ENCODE measurements around the gene PRIMA1. TPM values are rescaled to one million over a fixed set of nuclear protein-coding genes. Genes with fewer than 3 reads are reported as not detected.

The PRIMA1 gene
- total RNA-seq, 1 donor from 2014 or later: 0.08 TPM

- Mint-ChIP-seq H3K36me3 (ENCODE audit: low read depth, unreplicated experiment) (peaks cover 5% of the 10 kb centered on the region), H3K9me3 (ENCODE audit: unreplicated experiment) (no peaks in the 10 kb centered on the region), H3K27ac (ENCODE audit: unreplicated experiment) (no peak overlapping the region)
These were observed 15.4 kb upstream of the PRIMA1 start for GRCh38 chr14:93803408-93804318.

GRCh38 chr14:93799989-93800921 is 12.0 kb upstream of the PRIMA1 start:
- Mint-ChIP-seq H3K4me1 (ENCODE audit: unreplicated experiment) (no peaks in the 10 kb centered on the region), H3K27ac (ENCODE audit: unreplicated experiment) (no peak overlapping the region), H3K9me3 (ENCODE audit: unreplicated experiment) (no peaks in the 10 kb centered on the region), H3K4me3 (ENCODE audit: unreplicated experiment) (no peak overlapping the region), H3K36me3 (ENCODE audit: low read depth, unreplicated experiment) (no peaks in the 10 kb centered on the region), H3K27me3 (ENCODE audit: unreplicated experiment) (peaks cover 3% of the 10 kb centered on the region)
- TF ChIP-seq CTCF (IDR thresholded peaks at IDR 0.05; ENCODE audit: unreplicated experiment): no peak
- no peak for DNase-seq (ENCODE audit: low spot score)

More at GRCh38 chr14:93803408-93804318, 15.4 kb upstream of the PRIMA1 start:
- no peak for TF ChIP-seq CTCF (IDR thresholded peaks at IDR 0.05; ENCODE audit: unreplicated experiment)
- no peak for DNase-seq (ENCODE audit: low spot score)
- no peak overlapping the region for H3K4me3 Mint-ChIP-seq (ENCODE audit: unreplicated experiment)
- peaks cover 5% of the 10 kb centered on the region for H3K27me3 Mint-ChIP-seq (ENCODE audit: unreplicated experiment)
- H3K4me1 Mint-ChIP-seq (ENCODE audit: unreplicated experiment): no peaks in the 10 kb centered on the region

GRCh38 chr14:93799617-93799988 is 11.3 kb upstream of the PRIMA1 start:
- TF ChIP-seq CTCF (IDR thresholded peaks at IDR 0.05; ENCODE audit: unreplicated experiment): no peak
- DNase-seq (ENCODE audit: low spot score): no peak
- no peak overlapping the region for H3K4me3 Mint-ChIP-seq (ENCODE audit: unreplicated experiment)
- no peaks in the 10 kb centered on the region for H3K9me3 Mint-ChIP-seq (ENCODE audit: unreplicated experiment)
- H3K27ac Mint-ChIP-seq (ENCODE audit: unreplicated experiment): no peak overlapping the region
- H3K27me3 Mint-ChIP-seq (ENCODE audit: unreplicated experiment): peaks cover 3% of the 10 kb centered on the region
- no peaks in the 10 kb centered on the region for H3K36me3 Mint-ChIP-seq (ENCODE audit: low read depth, unreplicated experiment)
- H3K4me1 Mint-ChIP-seq (ENCODE audit: unreplicated experiment): no peaks in the 10 kb centered on the region

GRCh38 chr14:93797536-93797935 is 9.3 kb upstream of the PRIMA1 start:
- no peaks in the 10 kb centered on the region for H3K36me3 Mint-ChIP-seq (ENCODE audit: low read depth, unreplicated experiment)
- H3K27ac Mint-ChIP-seq (ENCODE audit: unreplicated experiment): no peak overlapping the region
- no peak for TF ChIP-seq CTCF (IDR thresholded peaks at IDR 0.05; ENCODE audit: unreplicated experiment)
- no peaks in the 10 kb centered on the region for H3K9me3 Mint-ChIP-seq (ENCODE audit: unreplicated experiment)
- no peak for DNase-seq (ENCODE audit: low spot score)
- no peak overlapping the region for H3K4me3 Mint-ChIP-seq (ENCODE audit: unreplicated experiment)
- H3K4me1 Mint-ChIP-seq (ENCODE audit: unreplicated experiment): no peaks in the 10 kb centered on the region
- peaks cover 5% of the 10 kb centered on the region for H3K27me3 Mint-ChIP-seq (ENCODE audit: unreplicated experiment)
